AG10803 (cell line): Measurements from ENCODE around the gene CDK15.

Experiments
- DNase-seq: peaks from one replicate; pipeline ENCODE4 v3.0.0; 2010; ENCODE audit warnings: low read depth
- H3K4me3 ChIP-seq: 2 replicates; pipeline ENCODE4 v1.5.1; 2011; ENCODE audit warnings: mild to moderate bottlenecking, low read length, control low read depth
- TF ChIP-seq, protein P1 (sequence below): conservative IDR thresholded peaks from 2 replicates; pipeline ENCODE4 v1.5.1; 2011; ENCODE audit warnings: mild to moderate bottlenecking, low read length, control low read depth, inconsistent platforms

CDK15 gene

DNA sequence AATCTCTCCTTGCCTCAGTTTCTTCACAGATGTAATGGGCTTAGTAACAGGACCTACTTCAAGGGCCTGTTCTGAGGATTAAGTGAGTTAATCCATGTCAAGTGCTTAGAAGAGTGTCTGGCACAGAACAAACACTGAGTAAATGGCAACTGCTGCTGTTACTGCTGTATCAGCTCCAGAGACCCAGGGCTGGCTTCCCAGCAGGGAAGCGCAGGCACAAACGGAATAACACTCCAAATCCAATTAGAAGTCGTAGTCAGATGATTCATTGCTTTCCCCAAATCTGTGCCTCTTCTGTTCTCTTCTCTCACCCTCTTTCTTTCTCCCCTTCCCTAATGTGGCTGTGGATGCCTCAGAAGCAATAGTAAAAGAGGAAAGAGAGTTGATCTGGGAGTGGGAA, 126.2 kb downstream of the CDK15 start:
- no peak overlapping the region for H3K4me3 ChIP-seq
- DNase-seq: peak; percentile 23
- TF ChIP-seq, protein P1, sequence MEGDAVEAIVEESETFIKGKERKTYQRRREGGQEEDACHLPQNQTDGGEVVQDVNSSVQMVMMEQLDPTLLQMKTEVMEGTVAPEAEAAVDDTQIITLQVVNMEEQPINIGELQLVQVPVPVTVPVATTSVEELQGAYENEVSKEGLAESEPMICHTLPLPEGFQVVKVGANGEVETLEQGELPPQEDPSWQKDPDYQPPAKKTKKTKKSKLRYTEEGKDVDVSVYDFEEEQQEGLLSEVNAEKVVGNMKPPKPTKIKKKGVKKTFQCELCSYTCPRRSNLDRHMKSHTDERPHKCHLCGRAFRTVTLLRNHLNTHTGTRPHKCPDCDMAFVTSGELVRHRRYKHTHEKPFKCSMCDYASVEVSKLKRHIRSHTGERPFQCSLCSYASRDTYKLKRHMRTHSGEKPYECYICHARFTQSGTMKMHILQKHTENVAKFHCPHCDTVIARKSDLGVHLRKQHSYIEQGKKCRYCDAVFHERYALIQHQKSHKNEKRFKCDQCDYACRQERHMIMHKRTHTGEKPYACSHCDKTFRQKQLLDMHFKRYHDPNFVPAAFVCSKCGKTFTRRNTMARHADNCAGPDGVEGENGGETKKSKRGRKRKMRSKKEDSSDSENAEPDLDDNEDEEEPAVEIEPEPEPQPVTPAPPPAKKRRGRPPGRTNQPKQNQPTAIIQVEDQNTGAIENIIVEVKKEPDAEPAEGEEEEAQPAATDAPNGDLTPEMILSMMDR: no peak

DNA sequence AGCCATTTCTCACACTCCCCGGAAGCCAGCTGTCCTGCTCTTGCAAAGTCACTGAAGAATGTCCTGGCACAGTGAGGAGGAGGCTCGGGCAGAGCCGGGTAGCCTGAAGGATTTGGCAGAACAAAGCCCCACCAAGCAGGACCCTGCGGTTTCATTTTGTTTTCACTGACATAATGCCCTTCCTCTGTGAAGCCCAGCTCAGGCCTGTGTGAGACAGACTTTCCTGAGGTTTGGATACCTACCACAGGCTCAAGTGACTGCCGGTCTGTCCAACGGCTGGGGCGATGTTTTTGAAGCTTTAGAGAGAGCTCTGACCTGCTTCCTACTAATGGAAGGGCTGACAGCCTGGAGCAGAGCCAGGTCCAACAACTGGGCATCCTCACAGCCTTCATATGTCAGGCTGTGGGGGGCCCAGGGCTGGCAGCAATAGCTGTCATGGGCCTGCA, 127.5 kb downstream of the CDK15 start:
- peak; percentile 75 for DNase-seq
- TF ChIP-seq, protein P1: no peak
- no peak overlapping the region for H3K4me3 ChIP-seq

DNA sequence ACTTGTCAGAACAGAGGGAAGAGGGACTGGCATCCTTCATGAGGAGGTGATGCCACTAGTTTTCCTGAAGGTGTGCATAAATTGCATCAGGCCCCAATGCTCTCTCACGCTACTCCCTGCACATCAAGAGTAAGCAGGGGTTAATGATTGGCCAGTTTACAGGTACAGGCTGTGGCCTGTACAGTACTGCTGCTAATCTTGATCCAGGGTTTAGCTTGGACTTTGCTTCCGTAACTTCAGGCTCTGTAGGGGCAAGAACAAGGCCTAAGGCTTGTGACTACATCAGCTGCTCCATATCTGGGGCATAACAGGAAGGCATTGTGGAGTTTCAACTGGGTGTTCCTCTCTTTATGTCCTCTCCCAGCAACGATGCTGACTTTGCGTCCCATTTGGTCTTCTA, 130.5 kb downstream of the CDK15 start:
- no peak for DNase-seq
- no peak overlapping the region for H3K4me3 ChIP-seq
- TF ChIP-seq, protein P1: no peak

DNA sequence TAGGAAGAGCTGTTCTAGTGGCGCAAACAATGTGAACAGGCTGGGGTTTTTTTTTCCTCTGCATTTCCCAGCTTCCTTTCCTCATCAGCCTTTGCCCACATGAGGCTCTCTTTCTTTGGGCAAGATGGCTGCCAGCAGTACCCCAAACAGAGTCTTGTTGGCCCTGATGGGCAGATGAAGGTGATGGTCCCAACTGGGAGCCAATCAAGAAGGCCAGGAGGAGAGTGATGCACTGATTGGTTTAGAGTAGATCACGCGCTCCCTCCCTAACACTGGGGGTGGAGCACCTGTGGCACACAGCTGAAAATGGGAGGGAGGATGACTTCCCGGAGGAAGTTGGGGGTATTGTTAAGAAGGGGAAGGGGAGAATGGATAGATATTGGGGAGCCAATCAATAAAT, 131.0 kb downstream of the CDK15 start:
- TF ChIP-seq, protein P1: no peak
- DNase-seq: no peak

DNA sequence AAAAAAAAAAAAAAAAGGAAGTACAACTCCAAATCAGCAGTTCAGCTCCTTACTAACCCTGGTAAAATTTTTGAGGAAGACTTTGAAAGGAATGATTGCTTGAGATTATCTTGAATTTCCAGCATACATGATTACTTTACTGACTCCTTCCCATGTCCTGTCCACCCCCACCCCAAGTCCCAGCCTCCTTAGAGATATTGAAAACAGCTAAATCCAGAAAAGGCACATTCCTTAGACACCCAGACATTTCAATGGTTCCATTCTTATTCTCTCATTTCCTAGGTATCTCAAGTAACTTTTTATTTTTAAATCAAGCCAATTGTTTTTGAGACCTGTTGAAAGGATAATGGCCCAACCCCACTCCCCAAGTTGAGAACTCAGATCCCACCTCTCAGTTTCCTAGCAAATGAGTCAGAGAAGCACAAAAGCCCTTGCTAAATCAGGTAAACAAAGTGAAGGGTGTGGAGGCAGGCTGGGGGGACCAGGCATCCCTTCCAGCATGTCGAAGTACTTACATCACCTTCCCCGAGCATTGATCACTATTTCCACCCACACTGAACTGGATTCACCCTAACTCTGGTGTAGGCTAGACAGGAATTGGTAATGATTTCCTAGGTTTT, 131.9 kb downstream of the CDK15 start:
- peak; percentile 44 for DNase-seq
- H3K4me3 ChIP-seq: no peak overlapping the region
- TF ChIP-seq, protein P1: no peak

More for the DNA sequence above, 131.0 kb downstream of the CDK15 start:
- H3K4me3 ChIP-seq: no peak overlapping the region

DNA sequence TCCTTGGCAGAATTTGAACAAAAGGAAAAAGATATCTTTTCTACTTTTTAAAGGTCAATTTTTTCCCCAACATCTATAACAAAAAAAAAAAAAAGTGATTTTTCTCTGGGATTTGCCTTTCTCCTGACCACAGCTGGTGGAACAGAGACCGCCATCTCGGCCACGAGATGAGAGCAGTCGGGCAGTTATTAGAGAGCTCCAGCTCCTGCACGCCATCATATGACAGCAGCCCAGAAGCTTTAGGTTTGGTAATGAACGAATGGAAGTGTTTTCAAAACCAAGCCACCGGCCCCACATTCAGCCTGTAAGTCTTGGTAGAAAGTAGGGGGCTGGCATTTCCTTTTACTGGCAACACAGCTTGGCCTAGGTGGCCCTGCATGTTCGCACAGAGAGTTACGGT, 132.4 kb downstream of the CDK15 start:
- no peak for DNase-seq
- no peak overlapping the region for H3K4me3 ChIP-seq
- TF ChIP-seq, protein P1: no peak

DNA sequence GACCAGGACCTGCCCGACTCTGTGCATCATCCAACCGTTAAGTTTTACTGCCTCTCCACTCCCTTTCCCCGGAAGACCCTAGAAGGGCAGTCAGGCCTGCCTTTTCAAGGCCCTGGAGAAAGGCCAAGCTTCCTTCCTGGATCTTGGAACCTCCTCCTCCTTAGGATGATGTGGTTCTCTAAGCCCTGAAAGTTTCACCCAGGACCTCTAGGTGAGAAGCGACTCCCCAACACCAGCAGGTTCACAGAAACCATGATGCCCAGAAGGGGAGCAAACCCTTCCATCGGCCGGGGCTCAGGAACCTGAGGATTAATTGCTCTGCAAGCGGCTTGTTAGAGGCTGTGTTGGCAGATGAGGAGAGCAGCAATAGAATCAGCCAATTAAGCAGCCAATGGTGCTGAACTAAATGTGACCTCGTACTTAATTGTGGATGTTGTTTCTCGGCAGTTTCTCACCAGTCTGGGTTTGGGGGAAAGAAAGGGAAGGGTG, 133.2 kb downstream of the CDK15 start:
- TF ChIP-seq, protein P1: no peak
- DNase-seq: no peak
- no peak overlapping the region for H3K4me3 ChIP-seq
